ENCODE results near the gene CACNG4. TPM values are rescaled to one million over a fixed set of nuclear protein-coding genes. Genes with fewer than 3 reads are reported as not detected.

Gene CACNG4
- total RNA-seq, 4 donors from 2014 or later = 0.42 to 0.91 TPM; not detected in 2

- intact Hi-C loops (cut with DNase I; ENCODE audit: low total_unique reads) = no loop called here
- 89 to 100% methylated on average over 1 of the region's 1 CpG for WGBS, 2 donors
- TF ChIP-seq CTCF (IDR thresholded peaks at IDR 0.05) = no peak
- no peak for TF ChIP-seq POLR2A (IDR thresholded peaks at IDR 0.05)
- peak in 1 of 2 donors; percentile 26 for DNase-seq (ENCODE audit: low spot score in 2 of 2)
- H3K4me3 ChIP-seq (ENCODE audit: low read depth, poor library complexity, severe bottlenecking) = no peak overlapping the region
Measured at GRCh38 chr17:67050066-67050465, 85.6 kb downstream of the CACNG4 start.

DNA sequence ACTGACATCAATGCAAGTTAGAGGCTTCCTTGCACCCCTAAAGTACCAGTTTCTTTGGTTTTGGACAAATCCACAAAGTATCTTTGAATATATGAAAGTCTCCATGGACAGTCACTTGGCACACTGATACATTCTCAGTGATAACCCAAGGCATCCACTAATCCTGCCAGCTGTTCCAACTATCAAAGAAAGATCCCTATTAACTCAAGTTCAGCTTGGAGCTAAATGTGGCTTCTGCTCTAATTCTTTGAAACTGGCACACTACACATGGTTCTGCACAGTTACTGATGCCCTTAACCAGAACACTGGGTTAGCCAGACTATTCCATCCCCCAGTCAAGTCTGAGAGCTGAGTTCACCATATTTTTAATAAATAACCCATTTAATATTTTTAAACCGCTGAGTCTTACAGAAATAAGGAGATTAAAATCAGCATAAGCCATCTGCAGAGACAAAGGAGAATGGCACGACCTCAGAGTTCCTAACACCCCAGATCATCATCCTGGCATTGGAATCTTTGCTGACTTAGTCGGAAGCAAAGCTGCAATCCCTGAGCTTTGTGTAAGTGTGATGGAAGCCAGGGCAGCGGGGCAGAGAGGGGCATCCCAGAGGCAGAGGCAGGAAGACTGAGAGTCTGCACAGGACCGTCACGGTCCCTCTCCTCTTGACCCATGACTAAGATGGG, 86.1 kb downstream of the CACNG4 start:
- DNase-seq (ENCODE audit: low spot score in 2 of 2) = peak in 1 of 2 donors; percentile 20
- intact Hi-C loops (cut with DNase I; ENCODE audit: low total_unique reads) = no loop called here
- H3K4me3 ChIP-seq (ENCODE audit: low read depth, poor library complexity, severe bottlenecking) = no peak overlapping the region
- no peak for TF ChIP-seq POLR2A (IDR thresholded peaks at IDR 0.05)
- TF ChIP-seq CTCF (IDR thresholded peaks at IDR 0.05) = no peak
- 86 to 88% methylated on average over 6 of the region's 6 CpGs for WGBS, 2 donors

- WGBS, 2 donors = 77 to 79% methylated on average over 4 of the region's 4 CpGs
- H3K4me3 ChIP-seq (ENCODE audit: low read depth, poor library complexity, severe bottlenecking) = no peak overlapping the region
- TF ChIP-seq POLR2A (IDR thresholded peaks at IDR 0.05) = no peak
- no peak for TF ChIP-seq CTCF (IDR thresholded peaks at IDR 0.05)
- peak in 1 of 2 donors; percentile 45 for DNase-seq (ENCODE audit: low spot score in 2 of 2)
- intact Hi-C loops (cut with DNase I; ENCODE audit: low total_unique reads) = no loop called here
Measured at GRCh38 chr17:67051155-67051538, 86.6 kb downstream of the CACNG4 start.

- no peak for TF ChIP-seq POLR2A (IDR thresholded peaks at IDR 0.05)
- TF ChIP-seq CTCF (IDR thresholded peaks at IDR 0.05) = no peak
- WGBS, 2 donors = 95 to 96% methylated on average over 5 of the region's 5 CpGs
- DNase-seq (ENCODE audit: low spot score in 2 of 2) = no peak
- H3K4me3 ChIP-seq (ENCODE audit: low read depth, poor library complexity, severe bottlenecking) = no peak overlapping the region
- intact Hi-C loops (cut with DNase I; ENCODE audit: low total_unique reads) = no loop called here
Measured at GRCh38 chr17:67051837-67052236, 87.3 kb downstream of the CACNG4 start.

DNA sequence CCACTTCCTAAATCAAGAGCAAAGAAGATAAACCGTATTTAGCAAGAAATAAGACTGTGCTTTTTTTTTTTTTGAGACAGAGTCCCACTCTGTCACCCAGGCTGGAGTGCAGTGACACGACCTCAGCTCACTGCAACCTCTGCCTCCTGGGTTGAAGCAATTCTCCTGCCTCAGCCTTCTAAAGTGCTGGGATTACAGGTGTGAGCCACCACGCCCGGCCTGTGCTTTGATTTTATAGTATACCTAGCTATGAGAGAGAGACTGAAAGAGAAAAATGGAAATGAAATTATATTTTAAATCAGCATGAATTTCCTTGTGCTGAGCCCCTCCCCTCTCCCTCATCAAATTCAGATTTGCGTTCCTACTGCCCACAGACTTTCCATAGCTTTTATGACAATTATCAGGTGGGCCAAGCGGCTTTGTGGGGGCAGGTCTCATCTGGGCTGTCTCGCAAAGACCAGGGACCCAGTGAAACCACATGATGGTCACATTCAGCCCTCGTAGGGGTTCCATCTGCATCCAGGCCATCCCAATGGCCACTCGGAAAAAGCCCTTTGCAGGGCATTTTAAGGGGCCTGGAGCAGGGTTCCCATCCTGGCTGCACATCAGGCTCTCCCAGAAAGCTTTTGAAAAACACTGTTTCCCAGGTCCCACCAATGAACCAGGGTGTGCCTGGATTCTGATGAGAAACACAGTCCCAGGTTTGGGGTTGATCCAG, 88.4 kb downstream of the CACNG4 start:
- TF ChIP-seq POLR2A (IDR thresholded peaks at IDR 0.05) (no peak), CTCF (IDR thresholded peaks at IDR 0.05) (no peak)

More for the DNA sequence above, 88.4 kb downstream of the CACNG4 start:
- DNase-seq (ENCODE audit: low spot score in 2 of 2) = peak in 1 of 2 donors; percentile 68
- 93 to 96% methylated on average over 9 of the region's 9 CpGs for WGBS, 2 donors
- no peak overlapping the region for H3K4me3 ChIP-seq (ENCODE audit: low read depth, poor library complexity, severe bottlenecking)
- intact Hi-C loops (cut with DNase I; ENCODE audit: low total_unique reads) = no loop called here
